ENCODE results near the gene ARNT2. TPM values are rescaled to one million over a fixed set of nuclear protein-coding genes. Genes with fewer than 3 reads are reported as not detected.

The ARNT2 gene
- total RNA-seq, 5 donors from 2014 or later (not counting 1 experiment from before 2014, with no cell fraction given) = 0.18 TPM; not detected in 4

GRCh38 chr15:80565988-80566387, 161.8 kb downstream of the ARNT2 start:
- CTCF ChIA-PET = interaction anchor here in 1 of 2 donors (3.5 kb wide), 1 partner anchor 210 kb away, joined by 33 read pairs; no protein-coding TSS in a partner anchor
- Mint-ChIP-seq H3K36me3 (no peaks in the 10 kb centered on the region), H3K4me3 (no peak overlapping the region), H3K27me3 (peaks cover 24 to 32% of the 10 kb centered on the region in 2 donors), H3K4me1 (no peaks in the 10 kb centered on the region), H3K9me3 (no peaks in the 10 kb centered on the region), H3K27ac (no peak overlapping the region)
- POLR2A ChIA-PET = no interaction called here
- WGBS (ENCODE audit: insufficient coverage) = 83% methylated on average over 4 of the region's 4 CpGs
- Histone ChIP-seq H3K9me3 (no peaks in the 10 kb centered on the region), H3K36me3 (ENCODE audit: control insufficient read depth in 2 of 2, extremely low read depth in 1 of 2, insufficient read depth in 1 of 2, low read length in 1 of 2) (no peaks in the 10 kb centered on the region), H3K4me3 (ENCODE audit: control insufficient read depth in 1 of 2, extremely low read depth in 1 of 2, low read length in 1 of 2) (no peak overlapping the region), H3K27me3 (replicated peaks in 1 of 2; ENCODE audit: control insufficient read depth in 2 of 2, extremely low read depth in 1 of 2, insufficient read depth in 2 of 2, low read length in 1 of 2) (peaks cover 0 to 32% of the 10 kb centered on the region in 2 experiments), H3K4me1 (ENCODE audit: control insufficient read depth in 1 of 2, extremely low read depth in 1 of 2, insufficient read depth in 2 of 2, low read length in 2 of 2) (no peaks in the 10 kb centered on the region), H3K27ac (ENCODE audit: low read length) (no peak overlapping the region)
- no peak for ATAC-seq (replicated peaks in 1 of 4)
- DNase-seq = no peak

DNA sequence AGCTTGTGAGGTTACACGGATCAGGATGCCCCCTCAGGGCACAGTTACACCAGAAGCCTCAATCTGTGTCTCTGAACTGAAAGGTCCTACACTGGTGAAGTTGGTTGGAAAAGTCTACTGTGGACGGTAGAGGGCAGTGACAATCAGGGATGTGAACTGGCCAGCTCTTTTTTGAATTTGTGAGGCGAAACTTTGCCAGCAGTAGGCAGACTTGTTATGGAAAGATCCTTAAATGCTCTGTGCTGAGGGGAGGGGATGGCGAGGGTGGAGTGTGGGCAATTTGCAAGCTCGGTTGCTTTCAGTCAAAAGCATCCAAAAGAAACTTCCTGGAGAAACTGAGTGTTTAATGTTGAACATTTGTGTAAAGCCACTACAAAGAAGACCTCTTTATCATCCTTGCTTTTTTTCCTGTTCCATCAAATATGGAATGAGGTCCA, 163.6 kb downstream of the ARNT2 start:
- no peaks in the 10 kb centered on the region for H3K9me3 Mint-ChIP-seq
- Histone ChIP-seq H3K4me3 (ENCODE audit: control insufficient read depth in 1 of 2, extremely low read depth in 1 of 2, low read length in 1 of 2) (no peak overlapping the region), H3K9me3 (no peaks in the 10 kb centered on the region), H3K27me3 (replicated peaks in 1 of 2; ENCODE audit: control insufficient read depth in 2 of 2, extremely low read depth in 1 of 2, insufficient read depth in 2 of 2, low read length in 1 of 2) (peaks cover 0 to 30% of the 10 kb centered on the region in 2 experiments), H3K27ac (ENCODE audit: low read length) (no peak overlapping the region), H3K4me1 (ENCODE audit: control insufficient read depth in 1 of 2, extremely low read depth in 1 of 2, insufficient read depth in 2 of 2, low read length in 2 of 2) (no peaks in the 10 kb centered on the region), H3K36me3 (ENCODE audit: control insufficient read depth in 2 of 2, extremely low read depth in 1 of 2, insufficient read depth in 1 of 2, low read length in 1 of 2) (no peaks in the 10 kb centered on the region)
- CTCF ChIA-PET = interaction anchor here (1.0 to 3.5 kb wide), 3 partner anchors 208 to 402 kb away, joined by 3 to 33 read pairs (median 10); no protein-coding TSS in a partner anchor
- ATAC-seq (replicated peaks in 1 of 4) (no peak), DNase-seq (peak in 7 of 35 experiments; percentile 1 to 46 (median 5))
- no peaks in the 10 kb centered on the region for H3K36me3 Mint-ChIP-seq
- H3K4me1 Mint-ChIP-seq = no peaks in the 10 kb centered on the region
- H3K27me3 Mint-ChIP-seq = peaks cover 24 to 26% of the 10 kb centered on the region in 2 donors
- WGBS (ENCODE audit: insufficient coverage) = 23% methylated on average over 4 of the region's 5 CpGs
- POLR2A ChIA-PET = no interaction called here
- no peak overlapping the region for H3K4me3 Mint-ChIP-seq
- no peak overlapping the region for H3K27ac Mint-ChIP-seq

DNA sequence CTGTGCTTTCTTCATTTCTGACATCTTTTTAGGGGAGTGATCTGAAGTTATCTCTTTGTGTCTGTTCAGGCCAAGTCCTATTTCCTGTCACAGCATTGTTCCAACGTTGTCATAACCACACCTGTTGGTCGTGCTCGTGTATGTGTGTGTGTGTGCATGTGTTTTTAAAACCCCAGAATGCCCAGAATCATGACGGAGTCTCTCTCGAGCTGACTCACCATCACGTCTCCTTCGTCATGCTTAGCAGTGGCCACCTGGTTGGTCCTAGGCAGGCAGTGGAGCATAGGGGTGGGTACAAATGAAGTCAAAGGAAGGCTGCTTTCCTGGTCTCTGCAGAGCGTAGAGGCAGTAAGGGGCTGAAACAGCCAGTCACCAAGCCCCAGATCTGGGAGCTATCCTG, 164.1 kb downstream of the ARNT2 start:
- ATAC-seq (replicated peaks in 1 of 4) = no peak
- WGBS (ENCODE audit: insufficient coverage) = 90% methylated on average over 1 of the region's 8 CpGs
- Histone ChIP-seq H3K9me3 (no peaks in the 10 kb centered on the region), H3K27me3 (replicated peaks in 1 of 2; ENCODE audit: control insufficient read depth in 2 of 2, extremely low read depth in 1 of 2, insufficient read depth in 2 of 2, low read length in 1 of 2) (peaks cover 0 to 30% of the 10 kb centered on the region in 2 experiments), H3K4me1 (ENCODE audit: control insufficient read depth in 1 of 2, extremely low read depth in 1 of 2, insufficient read depth in 2 of 2, low read length in 2 of 2) (no peaks in the 10 kb centered on the region), H3K36me3 (ENCODE audit: control insufficient read depth in 2 of 2, extremely low read depth in 1 of 2, insufficient read depth in 1 of 2, low read length in 1 of 2) (no peaks in the 10 kb centered on the region), H3K27ac (ENCODE audit: low read length) (no peak overlapping the region), H3K4me3 (ENCODE audit: control insufficient read depth in 1 of 2, extremely low read depth in 1 of 2, low read length in 1 of 2) (no peak overlapping the region)
- ChIA-PET POLR2A (no interaction called here), CTCF (interaction anchor here in 1 of 2 donors (2.1 to 3.5 kb wide), 2 partner anchors 208 to 402 kb away, joined by 10 to 33 read pairs; no protein-coding TSS in a partner anchor)
- Mint-ChIP-seq H3K4me1 (no peaks in the 10 kb centered on the region), H3K27ac (no peak overlapping the region), H3K4me3 (no peak overlapping the region), H3K27me3 (peaks cover 23 to 24% of the 10 kb centered on the region in 2 donors), H3K36me3 (no peaks in the 10 kb centered on the region), H3K9me3 (no peaks in the 10 kb centered on the region)
- no peak for DNase-seq

- Mint-ChIP-seq H3K4me1 (no peaks in the 10 kb centered on the region), H3K27ac (no peak overlapping the region), H3K27me3 (peaks cover 20 to 22% of the 10 kb centered on the region in 2 donors), H3K36me3 (no peaks in the 10 kb centered on the region), H3K9me3 (no peaks in the 10 kb centered on the region), H3K4me3 (no peak overlapping the region)
- H3K9me3 ChIP-seq = no peaks in the 10 kb centered on the region
- no peak overlapping the region for H3K4me3 ChIP-seq (ENCODE audit: control insufficient read depth in 1 of 2, extremely low read depth in 1 of 2, low read length in 1 of 2)
- ATAC-seq (replicated peaks in 1 of 4) (no peak), DNase-seq (no peak)
- H3K36me3 ChIP-seq (ENCODE audit: control insufficient read depth in 2 of 2, extremely low read depth in 1 of 2, insufficient read depth in 1 of 2, low read length in 1 of 2) = no peaks in the 10 kb centered on the region
- POLR2A ChIA-PET = no interaction called here
- CTCF ChIA-PET = interaction anchor here in 1 of 2 donors (2.1 to 3.5 kb wide), 2 partner anchors 207 to 401 kb away, joined by 10 to 33 read pairs; no protein-coding TSS in a partner anchor
- 76% methylated on average over 17 of the region's 20 CpGs for WGBS (ENCODE audit: insufficient coverage)
- H3K27ac ChIP-seq (ENCODE audit: low read length) = no peak overlapping the region
- no peaks in the 10 kb centered on the region for H3K4me1 ChIP-seq (ENCODE audit: control insufficient read depth in 1 of 2, extremely low read depth in 1 of 2, insufficient read depth in 2 of 2, low read length in 2 of 2)
- H3K27me3 ChIP-seq (replicated peaks in 1 of 2; ENCODE audit: control insufficient read depth in 2 of 2, extremely low read depth in 1 of 2, insufficient read depth in 2 of 2, low read length in 1 of 2) = peaks cover 0 to 26% of the 10 kb centered on the region in 2 experiments
These were observed 164.9 kb downstream of the ARNT2 start for GRCh38 chr15:80568876-80569605.

DNA sequence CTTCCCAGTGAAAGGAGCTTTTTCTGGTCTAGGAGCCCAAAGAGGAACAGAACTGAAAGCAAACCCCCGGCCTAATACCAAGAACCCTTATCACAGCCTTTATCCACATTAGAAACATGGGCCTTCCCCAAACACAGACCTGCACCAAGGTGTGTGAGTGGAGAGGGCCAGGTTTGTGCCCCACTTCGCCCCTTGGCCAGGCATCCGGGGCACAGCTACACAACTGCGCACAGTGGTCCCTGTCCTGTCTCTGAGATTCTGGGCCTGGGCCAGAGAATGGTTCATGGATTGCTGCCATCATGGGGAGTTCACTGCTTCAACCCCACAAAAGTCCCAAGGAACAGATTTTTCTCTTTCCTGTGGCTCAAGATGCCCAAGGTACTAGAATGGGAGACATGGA, 165.5 kb downstream of the ARNT2 start:
- CTCF ChIA-PET = no interaction called here
- no peak overlapping the region for H3K27ac ChIP-seq (ENCODE audit: low read length)
- H3K27ac Mint-ChIP-seq = no peak overlapping the region
- no peaks in the 10 kb centered on the region for H3K4me1 Mint-ChIP-seq
- POLR2A ChIA-PET = no interaction called here
- peaks cover 20% of the 10 kb centered on the region in 2 donors for H3K27me3 Mint-ChIP-seq
- no peaks in the 10 kb centered on the region for H3K36me3 Mint-ChIP-seq
- WGBS (ENCODE audit: insufficient coverage) = 83% methylated on average over 1 of the region's 4 CpGs
- H3K4me3 Mint-ChIP-seq = no peak overlapping the region
- no peaks in the 10 kb centered on the region for H3K36me3 ChIP-seq (ENCODE audit: control insufficient read depth in 2 of 2, extremely low read depth in 1 of 2, insufficient read depth in 1 of 2, low read length in 1 of 2)
- H3K4me1 ChIP-seq (ENCODE audit: control insufficient read depth in 1 of 2, extremely low read depth in 1 of 2, insufficient read depth in 2 of 2, low read length in 2 of 2) = no peaks in the 10 kb centered on the region
- H3K9me3 ChIP-seq = no peaks in the 10 kb centered on the region
- no peak for ATAC-seq (replicated peaks in 1 of 4)
- DNase-seq = no peak
- no peak overlapping the region for H3K4me3 ChIP-seq (ENCODE audit: control insufficient read depth in 1 of 2, extremely low read depth in 1 of 2, low read length in 1 of 2)
- peaks cover 0 to 32% of the 10 kb centered on the region in 2 experiments for H3K27me3 ChIP-seq (replicated peaks in 1 of 2; ENCODE audit: control insufficient read depth in 2 of 2, extremely low read depth in 1 of 2, insufficient read depth in 2 of 2, low read length in 1 of 2)
- no peaks in the 10 kb centered on the region for H3K9me3 Mint-ChIP-seq

DNA sequence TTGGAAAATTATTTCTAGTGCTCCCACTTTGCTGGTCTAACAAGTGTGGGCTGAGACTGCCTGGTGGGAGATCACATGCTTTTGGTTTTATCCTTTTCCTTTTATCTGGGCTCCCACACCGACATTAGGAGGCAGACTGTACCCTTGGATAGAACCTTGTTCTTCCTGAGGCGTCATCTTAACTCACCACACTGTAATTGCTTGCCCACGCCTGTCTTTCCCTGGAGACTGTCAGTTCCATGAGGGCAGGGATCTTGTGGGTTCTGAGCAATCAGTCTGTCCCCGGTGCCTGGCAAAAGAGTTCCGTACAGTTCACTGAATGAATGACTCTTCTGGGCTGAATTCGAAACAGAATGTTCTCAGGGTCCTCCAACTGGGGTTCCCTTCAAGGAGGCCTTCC, 166.4 kb downstream of the ARNT2 start:
- H3K4me3 ChIP-seq (ENCODE audit: control insufficient read depth in 1 of 2, extremely low read depth in 1 of 2, low read length in 1 of 2) = no peak overlapping the region
- no peaks in the 10 kb centered on the region for H3K9me3 ChIP-seq
- 69% methylated on average over 6 of the region's 6 CpGs for WGBS (ENCODE audit: insufficient coverage)
- ChIA-PET POLR2A (no interaction called here), CTCF (no interaction called here)
- H3K4me3 Mint-ChIP-seq = no peak overlapping the region
- H3K9me3 Mint-ChIP-seq = no peaks in the 10 kb centered on the region
- H3K27ac Mint-ChIP-seq = no peak overlapping the region
- no peaks in the 10 kb centered on the region for H3K36me3 ChIP-seq (ENCODE audit: control insufficient read depth in 2 of 2, extremely low read depth in 1 of 2, insufficient read depth in 1 of 2, low read length in 1 of 2)
- DNase-seq (no peak), ATAC-seq (replicated peaks in 1 of 4) (no peak)
- H3K36me3 Mint-ChIP-seq = no peaks in the 10 kb centered on the region
- peaks cover 0 to 36% of the 10 kb centered on the region in 2 experiments for H3K27me3 ChIP-seq (replicated peaks in 1 of 2; ENCODE audit: control insufficient read depth in 2 of 2, extremely low read depth in 1 of 2, insufficient read depth in 2 of 2, low read length in 1 of 2)
- peaks cover 17 to 18% of the 10 kb centered on the region in 2 donors for H3K27me3 Mint-ChIP-seq
- H3K27ac ChIP-seq (ENCODE audit: low read length) = no peak overlapping the region
- no peaks in the 10 kb centered on the region for H3K4me1 Mint-ChIP-seq
- H3K4me1 ChIP-seq (ENCODE audit: control insufficient read depth in 1 of 2, extremely low read depth in 1 of 2, insufficient read depth in 2 of 2, low read length in 2 of 2) = no peaks in the 10 kb centered on the region
